ENCODE measurements around the gene BLOC1S5. TPM values are rescaled to one million over a fixed set of nuclear protein-coding genes. Genes with fewer than 3 reads are reported as not detected.

The BLOC1S5 gene
- total and polyA plus RNA-seq, 9 of the 15 experiments (the other 6 are each of a cell fraction or from before 2014, with no cell fraction given) = 8.5 to 41.0 (median 27.7) TPM

DNA sequence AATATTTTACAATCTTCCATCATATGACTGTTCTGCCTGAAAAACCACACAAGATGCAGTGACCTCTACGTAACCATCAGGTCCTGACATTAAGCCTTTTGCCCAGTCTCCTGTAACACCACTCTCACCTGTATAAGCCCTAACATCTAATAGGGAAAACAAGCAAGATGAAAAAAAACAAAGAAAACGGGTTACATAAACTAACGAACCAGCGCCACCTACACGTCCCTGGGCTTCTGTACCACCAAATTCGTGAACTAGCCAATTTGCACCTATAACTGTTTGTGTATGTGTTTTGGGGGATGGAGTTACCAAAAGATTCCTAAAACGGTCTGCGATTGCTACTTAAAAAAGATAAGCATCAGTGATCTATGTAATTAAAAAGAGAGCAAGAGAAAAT is 70.2 kb downstream of the BLOC1S5 start (continued):
- TF ChIP-seq NR4A1 (CRISPR knock-in tag; IDR thresholded peaks at IDR 0.05) = no peak
- no peak for TF ChIP-seq NR4A1 (tag; IDR thresholded peaks at IDR 0.05)
- TF ChIP-seq CBX8 (IDR thresholded peaks at IDR 0.05; ENCODE audit: borderline replicate concordance, extremely low read depth, low read depth, low read length, poor library complexity, severe bottlenecking) = no peak
- TF ChIP-seq, protein P1, sequence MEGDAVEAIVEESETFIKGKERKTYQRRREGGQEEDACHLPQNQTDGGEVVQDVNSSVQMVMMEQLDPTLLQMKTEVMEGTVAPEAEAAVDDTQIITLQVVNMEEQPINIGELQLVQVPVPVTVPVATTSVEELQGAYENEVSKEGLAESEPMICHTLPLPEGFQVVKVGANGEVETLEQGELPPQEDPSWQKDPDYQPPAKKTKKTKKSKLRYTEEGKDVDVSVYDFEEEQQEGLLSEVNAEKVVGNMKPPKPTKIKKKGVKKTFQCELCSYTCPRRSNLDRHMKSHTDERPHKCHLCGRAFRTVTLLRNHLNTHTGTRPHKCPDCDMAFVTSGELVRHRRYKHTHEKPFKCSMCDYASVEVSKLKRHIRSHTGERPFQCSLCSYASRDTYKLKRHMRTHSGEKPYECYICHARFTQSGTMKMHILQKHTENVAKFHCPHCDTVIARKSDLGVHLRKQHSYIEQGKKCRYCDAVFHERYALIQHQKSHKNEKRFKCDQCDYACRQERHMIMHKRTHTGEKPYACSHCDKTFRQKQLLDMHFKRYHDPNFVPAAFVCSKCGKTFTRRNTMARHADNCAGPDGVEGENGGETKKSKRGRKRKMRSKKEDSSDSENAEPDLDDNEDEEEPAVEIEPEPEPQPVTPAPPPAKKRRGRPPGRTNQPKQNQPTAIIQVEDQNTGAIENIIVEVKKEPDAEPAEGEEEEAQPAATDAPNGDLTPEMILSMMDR (IDR thresholded peaks at IDR 0.05 in 2 of 3, conservative IDR thresholded peaks at IDR 0.05 in 1 of 3; ENCODE audit: insufficient read depth in 2 of 3, low read depth in 1 of 3, low read length in 3 of 3) = peak; percentile 42 to 64 (median 64)
- peak; percentile 81 for TF ChIP-seq ZNF384 (IDR thresholded peaks at IDR 0.05; ENCODE audit: low read depth, low read length)
- peak; percentile 17; the same call in 1 of the 2 replicates for TF ChIP-seq ARID2 (IDR thresholded peaks at IDR 0.05)
- TF ChIP-seq PHTF2 (CRISPR knock-in tag; IDR thresholded peaks at IDR 0.05) = no peak

DNA sequence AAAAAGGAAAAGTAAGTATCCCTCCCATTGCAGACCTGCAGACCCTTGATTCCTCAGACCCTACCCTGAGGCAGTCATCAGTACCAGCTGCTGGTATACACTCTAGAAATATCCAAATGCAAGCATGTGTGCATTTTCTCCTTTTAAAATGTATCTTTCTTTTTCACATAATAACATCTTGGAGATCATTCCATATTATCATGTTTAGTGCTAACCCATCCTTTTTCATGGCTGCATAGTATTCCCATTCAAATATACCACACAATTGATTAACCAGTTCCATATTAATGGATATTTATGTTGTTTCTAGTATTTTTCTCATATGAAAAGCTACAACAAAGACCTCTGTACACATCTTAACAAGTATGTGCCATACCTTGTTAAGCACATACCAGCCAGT is 70.8 kb downstream of the BLOC1S5 start:
- no peaks in the 10 kb centered on the region for H3K36me3 ChIP-seq (ENCODE audit: control insufficient read depth, insufficient read depth, low read length)
- no peak for FAIRE-seq
- H3K4me3 ChIP-seq = no peak overlapping the region
- intact Hi-C loops (cut with micrococcal nuclease) = loop anchor here (2.0 to 5.0 kb wide), 5 partner anchors 176 to 371 kb away; no protein-coding TSS in a partner anchor
- no peaks in the 10 kb centered on the region for H3K79me2 ChIP-seq (ENCODE audit: control insufficient read depth, insufficient read depth, low read length)
- in situ Hi-C loops (cut with MboI) = no loop called here
- no peak overlapping the region for H2AFZ ChIP-seq (ENCODE audit: low read depth, low read length)
- H4K20me1 ChIP-seq (replicated peaks; ENCODE audit: control insufficient read depth, insufficient read depth, low read length) = no peaks in the 10 kb centered on the region
- CTCF ChIA-PET (ENCODE audit: low intra/inter-chr PET ratio) = interaction anchor here (0.6 to 2.5 kb wide), 3 partner anchors 118 to 378 kb away, joined by 3 to 21 read pairs (median 3); no protein-coding TSS in a partner anchor
- H3K27ac ChIP-seq (ENCODE audit: extremely low read depth, low read depth, low read length) = no peak overlapping the region
- no peaks in the 10 kb centered on the region for H3K9me1 ChIP-seq (ENCODE audit: control insufficient read depth, insufficient read depth, low read length)
- ATAC-seq = no peak
- POLR2A ChIA-PET = no interaction called here
- H3K9ac ChIP-seq (ENCODE audit: insufficient read depth in 1 of 2, low read depth in 2 of 2, low read length in 2 of 2) = no peak overlapping the region
- no peaks in the 10 kb centered on the region for H3K9me3 ChIP-seq (replicated peaks; ENCODE audit: control insufficient read depth, insufficient read depth, low read depth, low read length)
- no peaks in the 10 kb centered on the region; a peak in 1 of 5 replicates for H3K4me1 ChIP-seq (replicated peaks in 1 of 2; ENCODE audit: control insufficient read depth in 2 of 2, insufficient read depth in 2 of 2, low read length in 2 of 2)
- DNase-seq (ENCODE audit: extremely low read depth in 1 of 4, low spot score in 3 of 4) = no peak
- no peak overlapping the region for H3K4me2 ChIP-seq (ENCODE audit: insufficient read depth, low read length)
- BruUV-seq (replicated peaks) = no TSS peak
- no peaks in the 10 kb centered on the region; a peak in 1 of 5 replicates for H3K27me3 ChIP-seq (ENCODE audit: control insufficient read depth in 2 of 2, insufficient read depth in 2 of 2, low read length in 2 of 2)
- TF ChIP-seq RUNX1 (IDR thresholded peaks at IDR 0.05; ENCODE audit: low read depth) = no peak
- peak; percentile 97 for TF ChIP-seq RBM25 (IDR thresholded peaks at IDR 0.05; ENCODE audit: low read depth, low read length, severe bottlenecking)
- no peak for TF ChIP-seq CXXC5 (CRISPR knock-in tag; IDR thresholded peaks at IDR 0.05)
- TF ChIP-seq KDM1A (IDR thresholded peaks at IDR 0.05) = peak; percentile 49 to 64; a peak in 2 of 4 replicates
- TF ChIP-seq BCOR (IDR thresholded peaks at IDR 0.05) = peak; percentile 70; the same call in 1 of the 2 replicates
- TF ChIP-seq HDAC2 (IDR thresholded peaks at IDR 0.05) = 0 out of 2 replicates have a peak, but pooled peaks have one; percentile 30
- TF ChIP-seq ZNF76 (CRISPR knock-in tag; IDR thresholded peaks at IDR 0.05; ENCODE audit: borderline replicate concordance) = no peak
- TF ChIP-seq MBD2 (IDR thresholded peaks at IDR 0.05; ENCODE audit: borderline replicate concordance, low read depth) = no peak
- TF ChIP-seq ETS2 (tag; IDR thresholded peaks at IDR 0.05; ENCODE audit: borderline replicate concordance, poor library complexity, severe bottlenecking) = no peak
- 0 out of 3 replicates have a peak, but pooled peaks of 1 of the 2 experiments have one; percentile 20 for TF ChIP-seq CBX3 (IDR thresholded peaks at IDR 0.05; ENCODE audit: borderline replicate concordance in 1 of 2, low read length in 2 of 2)
- no peak for TF ChIP-seq NCOA6 (IDR thresholded peaks at IDR 0.05)
- TF ChIP-seq CHD4 (IDR thresholded peaks at IDR 0.05; ENCODE audit: insufficient read depth, insufficient replicate concordance, low read depth, low read length, poor library complexity, severe bottlenecking) = peak; percentile 70
- no peak for TF ChIP-seq ZNF232 (CRISPR knock-in tag; IDR thresholded peaks at IDR 0.05)
- TF ChIP-seq NUFIP1 (IDR thresholded peaks at IDR 0.05; ENCODE audit: partially characterized antibody) = no peak
- no peak for TF ChIP-seq SIRT6 (IDR thresholded peaks at IDR 0.05; ENCODE audit: low read depth, low read length)
